ENCODE data around the gene IGFL3. TPM values are rescaled to one million over a fixed set of nuclear protein-coding genes. Genes with fewer than 3 reads are reported as not detected.

Gene IGFL3
- total RNA-seq, 1 experiment from 2014 or later: 0.96 TPM

GRCh38 chr19:46090444-46090843 lies 34.0 kb downstream of the IGFL3 start:
- no peak for DNase-seq
- Histone ChIP-seq H3K27me3 (ENCODE audit: insufficient read depth, low read depth) (no peaks in the 10 kb centered on the region), H3K36me3 (ENCODE audit: low read depth) (no peaks in the 10 kb centered on the region), H4K20me1 (ENCODE audit: insufficient read depth) (no peaks in the 10 kb centered on the region), H3K9me3 (ENCODE audit: insufficient read depth, low read depth) (peaks cover 10% of the 10 kb centered on the region; the same call in 1 of the 2 replicates), H3K4me1 (replicated peaks; ENCODE audit: insufficient read depth) (no peaks in the 10 kb centered on the region), H3F3A (ENCODE audit: insufficient read depth, low read depth) (no peaks in the 10 kb centered on the region), H3K4me2 (no peak overlapping the region), H3K4me3 (no peak overlapping the region), H3K27ac (no peak overlapping the region), H2AFZ (no peak overlapping the region), H3K9me2 (ENCODE audit: insufficient read depth) (no peaks in the 10 kb centered on the region), H3K79me2 (ENCODE audit: low read depth) (no peaks in the 10 kb centered on the region)
- no TSS peak for BruUV-seq (replicated peaks)
- intact Hi-C loops (cut with micrococcal nuclease; ENCODE audit: unreplicated experiment): no loop called here
- TF ChIP-seq CTCF (conservative IDR thresholded peaks at IDR 0.05): no peak
- TF ChIP-seq EZH2 (IDR thresholded peaks at IDR 0.05; ENCODE audit: low read depth): no peak
- POLR2A ChIA-PET (ENCODE audit: unreplicated experiment): no interaction called here
- CTCF ChIA-PET: no interaction called here

- Histone ChIP-seq H3K4me2 (no peak overlapping the region), H3K9me3 (ENCODE audit: insufficient read depth, low read depth) (peaks cover 11% of the 10 kb centered on the region; the same call in 1 of the 2 replicates), H4K20me1 (ENCODE audit: insufficient read depth) (no peaks in the 10 kb centered on the region), H3K27ac (no peak overlapping the region), H3K4me3 (no peak overlapping the region), H3K36me3 (ENCODE audit: low read depth) (no peaks in the 10 kb centered on the region), H3K27me3 (ENCODE audit: insufficient read depth, low read depth) (no peaks in the 10 kb centered on the region), H3K79me2 (ENCODE audit: low read depth) (no peaks in the 10 kb centered on the region), H3K9me2 (ENCODE audit: insufficient read depth) (no peaks in the 10 kb centered on the region), H3K4me1 (replicated peaks; ENCODE audit: insufficient read depth) (no peaks in the 10 kb centered on the region), H2AFZ (no peak overlapping the region), H3F3A (ENCODE audit: insufficient read depth, low read depth) (no peaks in the 10 kb centered on the region)
- BruUV-seq (replicated peaks): no TSS peak
- intact Hi-C loops (cut with micrococcal nuclease; ENCODE audit: unreplicated experiment): no loop called here
- TF ChIP-seq CTCF (conservative IDR thresholded peaks at IDR 0.05): no peak
- TF ChIP-seq EZH2 (IDR thresholded peaks at IDR 0.05; ENCODE audit: low read depth): no peak
- ChIA-PET CTCF (interaction anchor here (0.6 kb wide), 1 partner anchor 21 kb away, joined by 4 read pairs; no protein-coding TSS in a partner anchor), POLR2A (ENCODE audit: unreplicated experiment) (no interaction called here)
- no peak for DNase-seq
These were observed 35.1 kb downstream of the IGFL3 start for GRCh38 chr19:46089432-46089831.

- Histone ChIP-seq H3K27me3 (ENCODE audit: insufficient read depth, low read depth) (no peaks in the 10 kb centered on the region), H3K36me3 (ENCODE audit: low read depth) (no peaks in the 10 kb centered on the region), H3K9me2 (ENCODE audit: insufficient read depth) (no peaks in the 10 kb centered on the region), H4K20me1 (ENCODE audit: insufficient read depth) (no peaks in the 10 kb centered on the region), H3K4me2 (no peak overlapping the region), H3K4me1 (replicated peaks; ENCODE audit: insufficient read depth) (peaks cover 2% of the 10 kb centered on the region; the same call in 1 of the 2 replicates), H2AFZ (no peak overlapping the region), H3K79me2 (ENCODE audit: low read depth) (no peaks in the 10 kb centered on the region), H3K4me3 (no peak overlapping the region), H3F3A (ENCODE audit: insufficient read depth, low read depth) (no peaks in the 10 kb centered on the region), H3K27ac (no peak overlapping the region), H3K9me3 (ENCODE audit: insufficient read depth, low read depth) (peaks cover 15% of the 10 kb centered on the region; the same call in 1 of the 2 replicates)
- TF ChIP-seq EZH2 (IDR thresholded peaks at IDR 0.05; ENCODE audit: low read depth): no peak
- TF ChIP-seq CTCF (conservative IDR thresholded peaks at IDR 0.05): no peak
- DNase-seq: no peak
- BruUV-seq (replicated peaks): no TSS peak
- ChIA-PET POLR2A (ENCODE audit: unreplicated experiment) (no interaction called here), CTCF (interaction anchor here (0.5 kb wide), 1 partner anchor 15 kb away, joined by 3 read pairs; no protein-coding TSS in a partner anchor)
- intact Hi-C loops (cut with micrococcal nuclease; ENCODE audit: unreplicated experiment): no loop called here
These were observed 36.4 kb downstream of the IGFL3 start for GRCh38 chr19:46088101-46088500.

Measured in PC-9 (cell line).